Measurements from ENCODE around the gene SYT12.

- TF ChIP-seq CTCF (IDR thresholded peaks at IDR 0.05) (no peak), POLR2A (IDR thresholded peaks at IDR 0.05) (no peak)
These were observed 62.7 kb downstream of the SYT12 start for GRCh38 chr11:67085617-67086016.

All from Peyer's patch (tissue), 4 donors.